GM18505 (cell line): ENCODE measurements around the gene CRP.
"Not testable (repeated sequence)": the region's sequence is repeated elsewhere in the genome, so short reads cannot be mapped to it uniquely, and the experiment has no call there.

Source experiments
- ATAC-seq: cut with Tn5 transposase; IDR thresholded peaks from one replicate; pipeline ENCODE4 v1.9.1; 2021; ENCODE audit not compliant: unreplicated experiment
- POLR2A ChIP-seq: IDR thresholded peaks from 4 replicates; pipeline ENCODE4 v1.6.1; 2011; ENCODE audit warnings: borderline replicate concordance; ENCODE audit not compliant: insufficient read depth, insufficient read length; ENCODE audit errors: extremely low read depth

CRP gene

GRCh38 chr1:159719990-159720389 is 5.6 kb upstream of the CRP start:
- TF ChIP-seq POLR2A: no peak
- ATAC-seq: no peak

DNA sequence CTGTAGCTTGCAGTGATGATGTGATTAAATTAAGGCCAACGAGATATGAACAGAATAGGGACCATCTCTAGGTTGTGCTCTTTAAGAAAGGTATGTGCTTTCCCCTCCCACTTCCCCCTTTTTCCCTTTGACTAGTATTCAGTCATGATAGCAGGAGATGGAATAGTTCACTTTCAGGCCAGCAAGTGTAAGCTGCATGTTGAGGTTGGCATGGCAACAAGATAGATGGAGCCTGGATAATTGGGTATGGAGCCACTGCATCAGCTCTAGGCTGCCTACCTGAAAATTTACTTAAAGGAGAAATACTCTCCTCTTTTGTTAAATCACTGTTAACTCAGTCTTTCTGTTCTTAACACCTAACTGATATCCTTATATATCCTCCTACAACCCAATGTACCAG is 1.5 kb upstream of the CRP start:
- ATAC-seq: no peak
- no peak for TF ChIP-seq POLR2A

DNA sequence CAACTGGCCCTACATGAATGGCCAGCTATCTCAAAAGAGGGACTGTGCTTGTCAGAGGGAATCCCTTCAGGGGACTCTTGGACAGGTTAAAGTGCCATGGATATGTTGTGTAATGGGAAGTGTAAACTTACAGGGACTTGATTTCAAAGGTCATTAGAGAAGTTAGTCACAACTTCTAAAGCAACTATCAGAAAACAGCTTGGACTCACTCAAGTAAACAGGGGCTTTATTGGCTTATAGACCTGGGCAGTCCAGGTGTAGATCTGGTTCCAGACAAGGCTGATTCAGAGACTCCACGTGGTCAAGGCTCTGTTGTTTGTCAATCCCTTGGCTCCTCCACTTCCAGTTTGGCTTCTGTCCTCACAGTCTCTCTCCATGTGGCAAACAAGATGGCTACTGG is 2.3 kb downstream of the CRP start:
- ATAC-seq: no peak
- no peak for TF ChIP-seq POLR2A

- no peak for ATAC-seq
- no peak for TF ChIP-seq POLR2A
These were observed 6.7 kb downstream of the CRP start for GRCh38 chr1:159707472-159708260.

GRCh38 chr1:159705904-159706256 is 8.5 kb downstream of the CRP start:
- ATAC-seq: no peak
- TF ChIP-seq POLR2A: no peak

DNA sequence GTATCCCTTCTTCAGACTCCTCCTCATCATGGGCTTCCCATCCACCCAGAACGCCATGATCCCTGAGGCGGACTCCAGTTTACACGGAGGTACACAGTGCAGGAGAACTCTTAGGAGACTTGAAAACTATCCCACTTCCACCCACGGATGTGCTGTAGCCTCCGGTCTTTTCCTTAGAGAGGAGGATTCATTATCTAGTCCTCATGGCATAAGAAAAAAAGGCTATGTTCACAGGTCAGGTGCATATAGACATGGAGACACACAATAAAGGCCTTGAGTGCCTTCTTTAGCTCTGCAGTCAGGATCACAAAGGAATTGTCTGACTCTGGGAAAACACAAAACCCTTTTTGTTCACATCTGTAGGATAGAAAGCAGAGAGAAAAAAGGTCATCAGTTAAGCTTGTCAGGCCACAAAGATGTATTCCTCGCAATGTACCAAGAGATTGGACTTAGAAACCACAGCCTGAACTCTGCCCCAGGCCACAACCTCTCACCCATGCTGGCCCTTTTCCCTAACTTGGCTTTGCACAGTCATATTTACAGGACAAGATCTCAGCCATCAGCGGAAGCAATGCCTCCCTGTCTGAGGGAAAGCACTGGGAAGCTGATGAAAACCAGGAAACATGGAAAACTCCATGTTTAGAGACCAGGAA is 9.0 kb downstream of the CRP start:
- ATAC-seq: no peak
- TF ChIP-seq POLR2A: no peak

GRCh38 chr1:159704481-159704880 is 9.9 kb downstream of the CRP start:
- no peak for ATAC-seq
- no peak for TF ChIP-seq POLR2A

GRCh38 chr1:159700312-159700711 is 14.1 kb downstream of the CRP start:
- ATAC-seq: no peak
- no peak for TF ChIP-seq POLR2A

DNA sequence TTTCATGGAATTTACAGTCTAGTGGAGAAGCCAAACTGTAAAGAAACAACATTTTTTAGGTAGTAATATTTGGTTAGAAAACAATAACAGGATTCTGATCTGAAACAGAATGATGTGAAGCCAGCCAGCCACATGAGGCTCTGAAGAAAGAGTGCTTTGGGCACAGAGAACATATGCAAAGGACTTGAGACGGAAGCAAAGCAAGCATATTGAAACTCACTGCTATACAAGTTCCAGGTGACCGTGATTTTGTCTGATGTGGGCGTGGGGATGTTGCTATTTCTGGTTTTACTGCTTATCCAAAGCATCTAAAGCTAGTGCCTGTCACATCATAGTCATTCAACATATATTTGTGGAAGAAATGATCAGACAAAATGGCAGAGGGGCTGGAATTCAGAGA is 14.7 kb downstream of the CRP start:
- no peak for ATAC-seq
- TF ChIP-seq POLR2A: no peak

DNA sequence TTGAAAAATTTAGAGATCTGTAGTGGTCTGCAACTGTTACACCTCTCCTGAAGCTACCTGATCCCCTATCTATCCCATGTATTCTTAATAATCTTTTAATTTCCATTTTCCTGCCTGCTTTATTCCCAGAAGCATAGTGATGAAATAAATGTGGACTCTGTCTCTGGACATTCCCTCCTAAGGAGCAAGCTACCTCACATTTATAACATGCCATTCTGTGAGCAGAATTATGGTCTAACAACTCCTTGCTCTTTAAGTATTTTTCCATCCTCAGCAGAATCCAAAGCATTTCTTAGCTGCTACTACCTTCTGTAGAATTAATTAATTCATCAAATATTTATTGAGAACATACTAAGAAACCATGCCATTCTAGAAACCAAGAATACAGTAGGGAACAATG is 15.1 kb downstream of the CRP start:
- ATAC-seq: no peak
- TF ChIP-seq POLR2A: no peak

- no peak for TF ChIP-seq POLR2A
- no peak for ATAC-seq
These were observed 26.9 kb downstream of the CRP start for GRCh38 chr1:159687511-159687910.

GRCh38 chr1:159686599-159687299 is 27.6 kb downstream of the CRP start:
- ATAC-seq: no peak
- TF ChIP-seq POLR2A: no peak

- TF ChIP-seq POLR2A: no peak
- no peak for ATAC-seq
These were observed 35.5 kb downstream of the CRP start for GRCh38 chr1:159678939-159679338.

DNA sequence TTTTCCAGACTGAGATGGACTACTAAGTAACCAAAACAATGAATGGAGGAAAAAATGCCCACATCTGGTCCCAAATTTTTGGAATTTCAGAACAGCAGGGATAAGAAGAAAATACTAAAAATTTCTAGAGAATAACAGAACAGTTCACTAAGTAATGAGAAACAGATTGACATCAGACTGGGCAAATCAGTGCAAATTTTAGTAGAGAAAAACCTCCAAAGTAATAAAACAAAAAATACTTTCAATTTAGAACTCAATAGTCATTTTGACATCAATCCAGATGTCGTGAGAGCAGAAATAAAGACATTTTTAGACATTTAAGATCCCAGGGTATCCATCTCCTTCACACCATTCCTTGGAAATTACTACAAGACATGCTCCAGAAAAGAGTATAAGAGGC is 39.3 kb downstream of the CRP start:
- no peak for TF ChIP-seq POLR2A
- no peak for ATAC-seq

DNA sequence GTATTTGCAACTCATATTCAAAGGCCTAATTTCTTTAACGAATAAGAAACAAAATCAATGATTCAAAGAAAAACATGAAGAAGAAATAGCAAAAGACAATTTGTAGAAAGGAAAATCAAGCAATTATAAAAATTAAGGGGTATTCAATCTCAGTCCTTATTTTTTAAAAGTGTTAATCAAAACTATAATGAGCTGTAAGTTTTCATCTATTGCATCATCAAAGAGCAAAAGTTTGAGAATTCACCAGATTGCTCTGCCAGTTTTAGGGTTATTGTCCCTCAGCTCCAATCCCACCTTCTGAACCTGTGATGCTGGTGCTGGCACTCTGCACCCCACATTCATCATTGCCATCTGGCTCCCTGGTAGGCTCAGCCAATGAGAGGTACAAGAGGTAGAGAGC is 42.0 kb downstream of the CRP start:
- not testable (repeated sequence) for ATAC-seq
